Erythroblast (primary cell): ENCODE data around the gene KANSL1.

Experiments
- GATA1 ChIP-seq: IDR thresholded peaks from 2 replicates; pipeline ENCODE4 v1.6.1; 2011; ENCODE audit warnings: low read depth, mild to moderate bottlenecking, control low read depth, low read length, moderate library complexity
- POLR2A ChIP-seq: IDR thresholded peaks from 2 replicates; pipeline ENCODE4 v1.6.1; 2011; ENCODE audit warnings: mild to moderate bottlenecking, low read length

- TF ChIP-seq POLR2A (no peak), GATA1 (no peak)
Observed at GRCh38 chr17:46013127-46013501, 180.1 kb downstream of the KANSL1 start.
